ENCODE measurements around the gene GPC3.

Gene GPC3

GRCh38 chrX:133961046-133961445 lies 24.3 kb downstream of the GPC3 start:
- H3K4me3 ChIP-seq (ENCODE audit: low read depth, low read length, poor library complexity, severe bottlenecking) = no peak overlapping the region

GRCh38 chrX:133959972-133960371 lies 25.4 kb downstream of the GPC3 start:
- Histone ChIP-seq H3K27me3 (ENCODE audit: insufficient read depth, low read length) (no peaks in the 10 kb centered on the region), H4K20me1 (ENCODE audit: insufficient read depth, low read length) (no peaks in the 10 kb centered on the region), H3K9me3 (ENCODE audit: low read length) (no peaks in the 10 kb centered on the region), H3K4me1 (ENCODE audit: insufficient read depth, low read length, severe bottlenecking) (no peaks in the 10 kb centered on the region), H3K9ac (ENCODE audit: low read length) (no peak overlapping the region), H3K9me2 (ENCODE audit: low read depth, low read length) (no peaks in the 10 kb centered on the region), H3K4me3 (ENCODE audit: low read depth, low read length, poor library complexity, severe bottlenecking) (no peak overlapping the region), H3K79me2 (ENCODE audit: insufficient read depth, low read length) (no peaks in the 10 kb centered on the region), H3K4me2 (ENCODE audit: low read length) (no peak overlapping the region), H3K36me3 (ENCODE audit: insufficient read depth, low read length) (no peaks in the 10 kb centered on the region), H3F3A (ENCODE audit: insufficient read depth, low read length) (no peaks in the 10 kb centered on the region), H2AFZ (ENCODE audit: low read length) (no peak overlapping the region), H3K27ac (ENCODE audit: low read depth, low read length, poor library complexity, severe bottlenecking) (no peak overlapping the region)
- no peak for TF ChIP-seq EZH2 (IDR thresholded peaks at IDR 0.05; ENCODE audit: borderline replicate concordance, low read length)
- no peak for TF ChIP-seq CTCF (IDR thresholded peaks at IDR 0.05; ENCODE audit: low read length)

More at GRCh38 chrX:133961046-133961445, 24.3 kb downstream of the GPC3 start:
- no peak for TF ChIP-seq CTCF (IDR thresholded peaks at IDR 0.05; ENCODE audit: low read length)
- no peak for TF ChIP-seq EZH2 (IDR thresholded peaks at IDR 0.05; ENCODE audit: borderline replicate concordance, low read length)
- H3K9me3 ChIP-seq (ENCODE audit: low read length) = no peaks in the 10 kb centered on the region
- no peak overlapping the region for H3K27ac ChIP-seq (ENCODE audit: low read depth, low read length, poor library complexity, severe bottlenecking)
- H3K4me2 ChIP-seq (ENCODE audit: low read length) = no peak overlapping the region
- no peak overlapping the region for H3K9ac ChIP-seq (ENCODE audit: low read length)
- H3K27me3 ChIP-seq (ENCODE audit: insufficient read depth, low read length) = no peaks in the 10 kb centered on the region
- H4K20me1 ChIP-seq (ENCODE audit: insufficient read depth, low read length) = no peaks in the 10 kb centered on the region
- no peaks in the 10 kb centered on the region for H3K36me3 ChIP-seq (ENCODE audit: insufficient read depth, low read length)
- no peaks in the 10 kb centered on the region for H3F3A ChIP-seq (ENCODE audit: insufficient read depth, low read length)
- no peaks in the 10 kb centered on the region for H3K4me1 ChIP-seq (ENCODE audit: insufficient read depth, low read length, severe bottlenecking)
- no peaks in the 10 kb centered on the region for H3K9me2 ChIP-seq (ENCODE audit: low read depth, low read length)
- no peak overlapping the region for H2AFZ ChIP-seq (ENCODE audit: low read length)
- no peaks in the 10 kb centered on the region for H3K79me2 ChIP-seq (ENCODE audit: insufficient read depth, low read length)

GRCh38 chrX:133958997-133959688 lies 26.3 kb downstream of the GPC3 start:
- no peaks in the 10 kb centered on the region for H3K9me3 ChIP-seq (ENCODE audit: low read length)
- TF ChIP-seq EZH2 (IDR thresholded peaks at IDR 0.05; ENCODE audit: borderline replicate concordance, low read length) (no peak), CTCF (IDR thresholded peaks at IDR 0.05; ENCODE audit: low read length) (no peak)
- H3K4me2 ChIP-seq (ENCODE audit: low read length) = no peak overlapping the region
- H3K27ac ChIP-seq (ENCODE audit: low read depth, low read length, poor library complexity, severe bottlenecking) = no peak overlapping the region
- no peaks in the 10 kb centered on the region for H4K20me1 ChIP-seq (ENCODE audit: insufficient read depth, low read length)
- H3K27me3 ChIP-seq (ENCODE audit: insufficient read depth, low read length) = no peaks in the 10 kb centered on the region
- no peaks in the 10 kb centered on the region for H3K79me2 ChIP-seq (ENCODE audit: insufficient read depth, low read length)
- H3K4me1 ChIP-seq (ENCODE audit: insufficient read depth, low read length, severe bottlenecking) = no peaks in the 10 kb centered on the region
- no peaks in the 10 kb centered on the region for H3F3A ChIP-seq (ENCODE audit: insufficient read depth, low read length)
- H3K4me3 ChIP-seq (ENCODE audit: low read depth, low read length, poor library complexity, severe bottlenecking) = no peak overlapping the region
- H3K9me2 ChIP-seq (ENCODE audit: low read depth, low read length) = no peaks in the 10 kb centered on the region
- H2AFZ ChIP-seq (ENCODE audit: low read length) = no peak overlapping the region
- H3K9ac ChIP-seq (ENCODE audit: low read length) = no peak overlapping the region
- no peaks in the 10 kb centered on the region for H3K36me3 ChIP-seq (ENCODE audit: insufficient read depth, low read length)
